Neural cell (in vitro differentiated cells): ENCODE data around the gene PRDM11. TPM values are rescaled to one million over a fixed set of nuclear protein-coding genes. Genes with fewer than 3 reads are reported as not detected.
"Not testable (repeated sequence)": the region's sequence is repeated elsewhere in the genome, so short reads cannot be mapped to it uniquely, and the experiment has no call there.

ENCODE experiments used
- H2AFZ ChIP-seq: fragments of 200-600, 300-800 bp; sonication (generic), shearing (Covaris generic); 2 replicates; pipeline ENCODE4 v1.6.0; 2014; ENCODE audit warnings: low read depth, mild to moderate bottlenecking, antibody characterized with exemption, low read length, moderate library complexity
- H3F3A ChIP-seq: fragments of 200-600 bp; shearing (Covaris generic); 2 replicates; pipeline ENCODE4 v1.6.1; 2016; ENCODE audit warnings: mild to moderate bottlenecking, moderate library complexity, mixed read lengths, antibody characterized with exemption, low read length; ENCODE audit not compliant: insufficient read depth, poor library complexity, severe bottlenecking
- H3K27ac ChIP-seq: fragments of 200-600, 300-800 bp; sonication (generic), shearing (Covaris generic); 2 replicates; pipeline ENCODE4 v1.5.1; 2014; ENCODE audit warnings: mild to moderate bottlenecking, low read length, moderate library complexity
- H3K27me3 ChIP-seq: fragments of 300-800, 200-600 bp; sonication (generic), shearing (Covaris generic); 2 replicates; pipeline ENCODE4 v1.6.0; 2014; ENCODE audit warnings: mild to moderate bottlenecking, low read depth, low read length, moderate library complexity; ENCODE audit not compliant: insufficient read depth
- H3K36me3 ChIP-seq: fragments of 300-800, 200-600 bp; sonication (generic), shearing (Covaris generic); 2 replicates; pipeline ENCODE4 v1.5.1; 2014; ENCODE audit warnings: mild to moderate bottlenecking, antibody characterized with exemption, low read length, moderate library complexity; ENCODE audit not compliant: insufficient read depth
- H3K4me2 ChIP-seq: fragments of 300-800, 200-600 bp; sonication (generic), shearing (Covaris generic); 2 replicates; pipeline ENCODE4 v1.6.0; 2014; ENCODE audit warnings: mild to moderate bottlenecking, low read length
- H3K4me3 ChIP-seq: fragments of 300-800, 200-600 bp; sonication (generic), shearing (Covaris generic); 2 replicates; pipeline ENCODE4 v1.5.1; 2014; ENCODE audit warnings: mild to moderate bottlenecking, low read length, moderate library complexity
- H3K79me2 ChIP-seq: fragments of 200-600 bp; shearing (Covaris generic); replicated peaks from 2 replicates; pipeline ENCODE4 v1.6.0; 2014; ENCODE audit warnings: mild to moderate bottlenecking, low read length, moderate library complexity; ENCODE audit not compliant: insufficient read depth
- H3K9ac ChIP-seq: fragments of 300-800, 200-600 bp; sonication (generic), shearing (Covaris generic); 2 replicates; pipeline ENCODE4 v1.6.1; 2016; ENCODE audit warnings: mild to moderate bottlenecking, low read length, mixed read lengths
- H3K9me2 ChIP-seq: fragments of 200-600 bp; shearing (Covaris generic); 2 replicates; pipeline ENCODE4 v1.6.1; 2016; ENCODE audit warnings: mild to moderate bottlenecking, low read length, mixed read lengths; ENCODE audit not compliant: insufficient read depth
- H3K9me3 ChIP-seq: fragments of 200-600, 300-800 bp; sonication (generic), shearing (Covaris generic); 2 replicates; pipeline ENCODE4 v1.6.1; 2016; ENCODE audit warnings: mild to moderate bottlenecking, mixed run types, low read length, moderate library complexity, mixed read lengths
- H4K20me1 ChIP-seq: fragments of 200-600 bp; shearing (Covaris generic); 2 replicates; pipeline ENCODE4 v1.6.1; 2016; ENCODE audit warnings: mild to moderate bottlenecking, mixed run types; ENCODE audit not compliant: insufficient read depth
- EP300 ChIP-seq: fragments of 450-650 bp; conservative IDR thresholded peaks from 2 replicates; pipeline ENCODE4 v1.6.1; 2014; ENCODE audit warnings: antibody characterized with exemption, mild to moderate bottlenecking, moderate library complexity; ENCODE audit not compliant: poor library complexity, severe bottlenecking
- EZH2 ChIP-seq: fragments of 200-600, 300-800 bp; shearing (Covaris generic), sonication (generic); IDR thresholded peaks from 2 replicates; pipeline ENCODE4 v1.6.1; 2014; ENCODE audit warnings: antibody characterized with exemption, low read length, borderline replicate concordance, mild to moderate bottlenecking; ENCODE audit not compliant: insufficient read depth, poor library complexity, severe bottlenecking
- MXI1 ChIP-seq: fragments of 450-650 bp; conservative IDR thresholded peaks from 2 replicates; pipeline ENCODE4 v1.6.1; 2014; ENCODE audit warnings: antibody characterized with exemption, mild to moderate bottlenecking; ENCODE audit not compliant: poor library complexity, severe bottlenecking
- POLR2AphosphoS5 ChIP-seq: IDR thresholded peaks from 2 replicates; pipeline ENCODE4 v1.6.1; 2012
- RAD21 ChIP-seq: fragments of 450-650 bp; conservative IDR thresholded peaks from 2 replicates; pipeline ENCODE4 v1.6.1; 2014; ENCODE audit warnings: antibody characterized with exemption, mild to moderate bottlenecking, moderate library complexity
- SMC3 ChIP-seq: fragments of 450-650 bp; conservative IDR thresholded peaks from 2 replicates; pipeline ENCODE4 v1.6.1; 2014; ENCODE audit warnings: antibody characterized with exemption, mild to moderate bottlenecking, moderate library complexity; ENCODE audit not compliant: poor library complexity
- TAF1 ChIP-seq: IDR thresholded peaks from 2 replicates; pipeline ENCODE4 v1.6.1; 2012; ENCODE audit warnings: low read depth
- polyA plus RNA-seq: library from polyadenylated mRNA; depleted of rRNA; stranded (reverse); fragments of >200 nt; gene quantifications from 2 replicates; pipeline ENCODE4 v1.2.3, GENCODE V29; 2014
- TF ChIP-seq, protein P1 (sequence below): IDR thresholded peaks from 2 replicates; pipeline ENCODE4 v1.6.1; 2012; ENCODE audit warnings: borderline replicate concordance
- TF ChIP-seq, protein P2 (sequence below): fragments of 450-650 bp; IDR thresholded peaks from 2 replicates; pipeline ENCODE4 v1.5.1; 2014; ENCODE audit warnings: antibody characterized with exemption, mild to moderate bottlenecking, moderate library complexity; ENCODE audit not compliant: poor library complexity, severe bottlenecking

Gene PRDM11
- polyA plus RNA-seq, 1 donor from 2014 or later = 2.0 TPM

DNA sequence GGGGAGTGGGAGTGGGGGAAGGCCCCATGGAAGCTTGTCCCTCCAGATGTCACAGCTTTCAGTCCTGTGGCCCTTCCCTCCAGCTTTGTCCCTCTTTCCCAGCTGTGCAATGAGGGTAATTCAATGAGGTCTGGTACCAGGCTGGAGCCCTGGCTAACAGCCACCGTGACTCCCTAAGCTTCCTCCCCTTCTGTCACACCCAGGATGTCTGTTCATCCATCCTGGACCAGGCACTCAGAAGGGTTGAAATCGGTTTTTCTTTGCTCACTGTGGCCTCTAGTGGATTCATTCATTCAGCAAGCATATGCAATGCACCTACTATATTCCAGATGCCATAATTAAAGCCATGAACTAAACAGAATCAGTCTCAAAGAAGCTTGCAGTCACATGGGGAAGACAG is 101.0 kb downstream of the PRDM11 start:
- no peak overlapping the region for H2AFZ ChIP-seq
- no peak overlapping the region for H3K27ac ChIP-seq
- no peaks in the 10 kb centered on the region for H4K20me1 ChIP-seq
- no peaks in the 10 kb centered on the region for H3K9me3 ChIP-seq
- no peak overlapping the region for H3K4me3 ChIP-seq
- no peak overlapping the region for H3K4me2 ChIP-seq
- no peaks in the 10 kb centered on the region for H3K79me2 ChIP-seq
- H3F3A ChIP-seq = no peaks in the 10 kb centered on the region
- no peak for TF ChIP-seq TAF1
- TF ChIP-seq POLR2AphosphoS5 = no peak
- TF ChIP-seq, protein P1, sequence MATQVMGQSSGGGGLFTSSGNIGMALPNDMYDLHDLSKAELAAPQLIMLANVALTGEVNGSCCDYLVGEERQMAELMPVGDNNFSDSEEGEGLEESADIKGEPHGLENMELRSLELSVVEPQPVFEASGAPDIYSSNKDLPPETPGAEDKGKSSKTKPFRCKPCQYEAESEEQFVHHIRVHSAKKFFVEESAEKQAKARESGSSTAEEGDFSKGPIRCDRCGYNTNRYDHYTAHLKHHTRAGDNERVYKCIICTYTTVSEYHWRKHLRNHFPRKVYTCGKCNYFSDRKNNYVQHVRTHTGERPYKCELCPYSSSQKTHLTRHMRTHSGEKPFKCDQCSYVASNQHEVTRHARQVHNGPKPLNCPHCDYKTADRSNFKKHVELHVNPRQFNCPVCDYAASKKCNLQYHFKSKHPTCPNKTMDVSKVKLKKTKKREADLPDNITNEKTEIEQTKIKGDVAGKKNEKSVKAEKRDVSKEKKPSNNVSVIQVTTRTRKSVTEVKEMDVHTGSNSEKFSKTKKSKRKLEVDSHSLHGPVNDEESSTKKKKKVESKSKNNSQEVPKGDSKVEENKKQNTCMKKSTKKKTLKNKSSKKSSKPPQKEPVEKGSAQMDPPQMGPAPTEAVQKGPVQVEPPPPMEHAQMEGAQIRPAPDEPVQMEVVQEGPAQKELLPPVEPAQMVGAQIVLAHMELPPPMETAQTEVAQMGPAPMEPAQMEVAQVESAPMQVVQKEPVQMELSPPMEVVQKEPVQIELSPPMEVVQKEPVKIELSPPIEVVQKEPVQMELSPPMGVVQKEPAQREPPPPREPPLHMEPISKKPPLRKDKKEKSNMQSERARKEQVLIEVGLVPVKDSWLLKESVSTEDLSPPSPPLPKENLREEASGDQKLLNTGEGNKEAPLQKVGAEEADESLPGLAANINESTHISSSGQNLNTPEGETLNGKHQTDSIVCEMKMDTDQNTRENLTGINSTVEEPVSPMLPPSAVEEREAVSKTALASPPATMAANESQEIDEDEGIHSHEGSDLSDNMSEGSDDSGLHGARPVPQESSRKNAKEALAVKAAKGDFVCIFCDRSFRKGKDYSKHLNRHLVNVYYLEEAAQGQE = no peak
- TF ChIP-seq, protein P2, sequence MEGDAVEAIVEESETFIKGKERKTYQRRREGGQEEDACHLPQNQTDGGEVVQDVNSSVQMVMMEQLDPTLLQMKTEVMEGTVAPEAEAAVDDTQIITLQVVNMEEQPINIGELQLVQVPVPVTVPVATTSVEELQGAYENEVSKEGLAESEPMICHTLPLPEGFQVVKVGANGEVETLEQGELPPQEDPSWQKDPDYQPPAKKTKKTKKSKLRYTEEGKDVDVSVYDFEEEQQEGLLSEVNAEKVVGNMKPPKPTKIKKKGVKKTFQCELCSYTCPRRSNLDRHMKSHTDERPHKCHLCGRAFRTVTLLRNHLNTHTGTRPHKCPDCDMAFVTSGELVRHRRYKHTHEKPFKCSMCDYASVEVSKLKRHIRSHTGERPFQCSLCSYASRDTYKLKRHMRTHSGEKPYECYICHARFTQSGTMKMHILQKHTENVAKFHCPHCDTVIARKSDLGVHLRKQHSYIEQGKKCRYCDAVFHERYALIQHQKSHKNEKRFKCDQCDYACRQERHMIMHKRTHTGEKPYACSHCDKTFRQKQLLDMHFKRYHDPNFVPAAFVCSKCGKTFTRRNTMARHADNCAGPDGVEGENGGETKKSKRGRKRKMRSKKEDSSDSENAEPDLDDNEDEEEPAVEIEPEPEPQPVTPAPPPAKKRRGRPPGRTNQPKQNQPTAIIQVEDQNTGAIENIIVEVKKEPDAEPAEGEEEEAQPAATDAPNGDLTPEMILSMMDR = no peak
- no peak for TF ChIP-seq MXI1
- no peak for TF ChIP-seq EZH2
- TF ChIP-seq RAD21 = no peak
- TF ChIP-seq SMC3 = no peak
- TF ChIP-seq EP300 = no peak
- no peaks in the 10 kb centered on the region for H3K9me2 ChIP-seq
- no peak overlapping the region for H3K9ac ChIP-seq
- H3K36me3 ChIP-seq = peaks cover 4% of the 10 kb centered on the region
- no peaks in the 10 kb centered on the region for H3K27me3 ChIP-seq

DNA sequence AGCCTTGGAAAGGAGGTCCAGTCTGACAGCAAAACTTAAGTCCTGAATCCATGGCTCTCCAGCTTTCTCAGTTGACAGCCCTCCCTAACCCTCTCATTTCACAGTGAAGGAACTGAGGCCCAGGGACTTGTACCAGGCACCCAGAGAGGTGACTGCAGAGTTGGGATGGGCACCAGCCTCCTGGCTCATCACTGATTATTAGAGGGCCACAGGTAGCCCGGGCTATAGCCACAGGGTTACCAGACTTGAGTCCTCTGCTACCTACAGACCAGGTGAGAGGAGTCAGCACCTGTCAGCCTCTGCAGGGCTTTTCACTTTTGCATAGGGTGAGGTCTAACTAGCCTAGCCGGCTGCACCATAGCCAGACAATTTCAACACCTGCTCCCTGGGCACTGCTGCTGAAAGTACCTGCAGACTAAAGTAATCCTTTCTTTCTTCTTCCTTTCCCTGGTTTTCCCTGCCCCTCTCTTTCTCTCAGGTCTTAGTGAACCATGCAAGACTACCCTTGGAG is 102.1 kb downstream of the PRDM11 start:
- no peaks in the 10 kb centered on the region for H3K9me3 ChIP-seq
- H3K4me3 ChIP-seq = no peak overlapping the region
- H3K4me2 ChIP-seq = no peak overlapping the region
- no peaks in the 10 kb centered on the region for H4K20me1 ChIP-seq
- no peaks in the 10 kb centered on the region for H3F3A ChIP-seq
- no peak overlapping the region for H3K9ac ChIP-seq
- no peaks in the 10 kb centered on the region for H3K9me2 ChIP-seq
- no peaks in the 10 kb centered on the region for H3K79me2 ChIP-seq
- TF ChIP-seq POLR2AphosphoS5 = no peak
- TF ChIP-seq, protein P1 = no peak
- peaks cover 4% of the 10 kb centered on the region for H3K36me3 ChIP-seq
- no peaks in the 10 kb centered on the region for H3K27me3 ChIP-seq
- H2AFZ ChIP-seq = no peak overlapping the region
- H3K27ac ChIP-seq = no peak overlapping the region

GRCh38 chr11:45249372-45249771 is 102.9 kb downstream of the PRDM11 start:
- H3K27ac ChIP-seq, H4K20me1 ChIP-seq, H3K9me2 ChIP-seq: not testable (repeated sequence)

More at GRCh38 chr11:45249372-45249771, 102.9 kb downstream of the PRDM11 start:
- H3F3A ChIP-seq, H3K9me3 ChIP-seq, H3K36me3 ChIP-seq, H3K4me2 ChIP-seq, H2AFZ ChIP-seq, H3K79me2 ChIP-seq, H3K4me3 ChIP-seq, H3K27me3 ChIP-seq, H3K9ac ChIP-seq: not testable (repeated sequence)
